Skeletal muscle tissue (tissue), 4 donors: Measurements from ENCODE around the gene CABYR. TPM values are rescaled to one million over a fixed set of nuclear protein-coding genes. Genes with fewer than 3 reads are reported as not detected.

ENCODE experiments used
- H3K27ac ChIP-seq: one replicate; pipeline ENCODE4 v1.7.0; 2013; ENCODE audit warnings: mild to moderate bottlenecking, low read depth, low read length, inconsistent platforms
- H3K27me3 ChIP-seq, 3 donors: one replicate each; pipeline ENCODE4 v1.7.0; 2013; ENCODE audit warnings: low read length in 3 of 3; ENCODE audit not compliant: control insufficient read depth in 3 of 3, insufficient read depth in 3 of 3
- H3K36me3 ChIP-seq, 3 donors: one replicate each; pipeline ENCODE4 v1.7.0; 2013; ENCODE audit warnings: low read length in 3 of 3; ENCODE audit not compliant: control insufficient read depth in 3 of 3, insufficient read depth in 3 of 3
- H3K4me1 ChIP-seq, 3 donors: one replicate each; pipeline ENCODE4 v1.7.0; 2013; ENCODE audit warnings: low read length in 3 of 3, mild to moderate bottlenecking in 3 of 3; ENCODE audit not compliant: control insufficient read depth in 3 of 3, insufficient read depth in 3 of 3
- H3K4me3 ChIP-seq, 3 donors: one replicate each; pipeline ENCODE4 v1.7.0; 2013; ENCODE audit warnings: low read length in 3 of 3
- H3K9ac ChIP-seq, 3 donors: one replicate each; pipeline ENCODE4 v1.7.0; 2013; ENCODE audit warnings: low read length in 3 of 3, mild to moderate bottlenecking in 3 of 3, moderate library complexity in 2 of 3, low read depth in 1 of 3
- H3K9me3 ChIP-seq, 3 donors: one replicate each; pipeline ENCODE4 v1.7.0; 2013; ENCODE audit warnings: low read length in 3 of 3; ENCODE audit not compliant: control insufficient read depth in 3 of 3
- total RNA-seq: library from RNA; depleted of rRNA; stranded (reverse); fragments of >200 nt; gene quantifications from one replicate; pipeline ENCODE4 v1.2.3, GENCODE V29; 2014
- donor health status: Osteomylitis.

The CABYR gene
- total RNA-seq, 1 donor from 2014 or later, result 3.1 TPM

GRCh38 chr18:24187689-24188088 is 48.8 kb downstream of the CABYR start:
- Histone ChIP-seq H3K9me3 (no peaks in the 10 kb centered on the region), H3K4me3 (no peak overlapping the region), H3K9ac (no peak overlapping the region), H3K4me1 (peaks cover 8 to 37% (median 24%) of the 10 kb centered on the region in 3 donors), H3K27ac (no peak overlapping the region), H3K27me3 (no peaks in the 10 kb centered on the region), H3K36me3 (peaks cover 0 to 2% (median 0%) of the 10 kb centered on the region in 3 donors)

- no peaks in the 10 kb centered on the region for H3K27me3 ChIP-seq
- no peaks in the 10 kb centered on the region for H3K9me3 ChIP-seq
- peaks cover 8 to 37% (median 24%) of the 10 kb centered on the region in 3 donors for H3K4me1 ChIP-seq
- peaks cover 0 to 2% (median 0%) of the 10 kb centered on the region in 3 donors for H3K36me3 ChIP-seq
- no peak overlapping the region for H3K9ac ChIP-seq
- no peak overlapping the region for H3K27ac ChIP-seq
- H3K4me3 ChIP-seq, result no peak overlapping the region
These were observed 49.3 kb downstream of the CABYR start for GRCh38 chr18:24188120-24188519.

GRCh38 chr18:24189007-24189528 is 50.2 kb downstream of the CABYR start:
- Histone ChIP-seq H3K9ac (no peak overlapping the region), H3K27me3 (no peaks in the 10 kb centered on the region), H3K4me3 (no peak overlapping the region), H3K9me3 (no peaks in the 10 kb centered on the region), H3K27ac (no peak overlapping the region), H3K36me3 (peaks cover 0 to 2% (median 0%) of the 10 kb centered on the region in 3 donors), H3K4me1 (peaks cover 8 to 37% (median 24%) of the 10 kb centered on the region in 3 donors)

GRCh38 chr18:24189664-24190346 is 50.9 kb downstream of the CABYR start:
- Histone ChIP-seq H3K9me3 (no peaks in the 10 kb centered on the region), H3K4me3 (no peak overlapping the region), H3K4me1 (peaks cover 8 to 37% (median 24%) of the 10 kb centered on the region in 3 donors), H3K27ac (no peak overlapping the region), H3K36me3 (peaks cover 0 to 2% (median 0%) of the 10 kb centered on the region in 3 donors), H3K9ac (no peak overlapping the region), H3K27me3 (no peaks in the 10 kb centered on the region)

GRCh38 chr18:24190590-24190989 is 51.7 kb downstream of the CABYR start:
- H3K9ac ChIP-seq, result no peak overlapping the region
- peaks cover 2 to 4% (median 3%) of the 10 kb centered on the region in 3 donors for H3K36me3 ChIP-seq
- no peaks in the 10 kb centered on the region for H3K9me3 ChIP-seq
- peaks cover 8 to 37% (median 24%) of the 10 kb centered on the region in 3 donors for H3K4me1 ChIP-seq
- H3K4me3 ChIP-seq, result peak overlapping the region in 1 of 3 donors; percentile 5
- H3K27ac ChIP-seq, result peak overlapping the region; percentile 18
- no peaks in the 10 kb centered on the region for H3K27me3 ChIP-seq

- Histone ChIP-seq H3K36me3 (peaks cover 0 to 4% (median 3%) of the 10 kb centered on the region in 3 donors), H3K9me3 (no peaks in the 10 kb centered on the region), H3K27ac (no peak overlapping the region), H3K27me3 (no peaks in the 10 kb centered on the region), H3K9ac (no peak overlapping the region), H3K4me1 (peaks cover 13 to 36% (median 36%) of the 10 kb centered on the region in 3 donors), H3K4me3 (no peak overlapping the region)
These were observed 56.6 kb downstream of the CABYR start for GRCh38 chr18:24195296-24196053.

- Histone ChIP-seq H3K27ac (no peak overlapping the region), H3K9me3 (no peaks in the 10 kb centered on the region), H3K4me3 (no peak overlapping the region), H3K36me3 (peaks cover 0 to 4% (median 3%) of the 10 kb centered on the region in 3 donors), H3K4me1 (peaks cover 16 to 38% (median 36%) of the 10 kb centered on the region in 3 donors), H3K27me3 (no peaks in the 10 kb centered on the region), H3K9ac (no peak overlapping the region)
These were observed 57.9 kb downstream of the CABYR start for GRCh38 chr18:24196764-24197163.

- Histone ChIP-seq H3K36me3 (peaks cover 0 to 4% (median 3%) of the 10 kb centered on the region in 3 donors), H3K4me1 (peaks cover 17 to 36% (median 30%) of the 10 kb centered on the region in 3 donors), H3K27ac (no peak overlapping the region), H3K9me3 (no peaks in the 10 kb centered on the region), H3K9ac (no peak overlapping the region), H3K27me3 (no peaks in the 10 kb centered on the region), H3K4me3 (no peak overlapping the region)
These were observed 58.5 kb downstream of the CABYR start for GRCh38 chr18:24197412-24197811.

- Histone ChIP-seq H3K27ac (peak overlapping the region; percentile 65), H3K4me1 (peaks cover 17 to 33% (median 27%) of the 10 kb centered on the region in 3 donors), H3K27me3 (no peaks in the 10 kb centered on the region), H3K9ac (peak overlapping the region in 1 of 3 donors; percentile 58), H3K9me3 (no peaks in the 10 kb centered on the region), H3K4me3 (no peak overlapping the region), H3K36me3 (peaks cover 0 to 4% (median 3%) of the 10 kb centered on the region in 3 donors)
These were observed 59.6 kb downstream of the CABYR start for GRCh38 chr18:24198461-24198860.
